GM19463 (cell line): ENCODE data around the gene C7orf33.
A peak's percentile ranks its signal among the peaks of the same experiment; 100 is the strongest.
"Not testable (repeated sequence)": the region's sequence is repeated elsewhere in the genome, so short reads cannot be mapped to it uniquely, and the experiment has no call there.

ENCODE experiments used
- ATAC-seq: cut with Tn5 transposase; IDR thresholded peaks from one replicate; pipeline ENCODE4 v1.9.1; 2021; ENCODE audit warnings: mild to moderate bottlenecking, moderate library complexity; ENCODE audit not compliant: unreplicated experiment

The C7orf33 gene

GRCh38 chr7:148590471-148590870 is at the start of gene C7orf33:
C7orf33 (plus strand) TSS chr7:148590766; CDS start chr7:148590926, 160 bp downstream.
- ATAC-seq = no peak

DNA sequence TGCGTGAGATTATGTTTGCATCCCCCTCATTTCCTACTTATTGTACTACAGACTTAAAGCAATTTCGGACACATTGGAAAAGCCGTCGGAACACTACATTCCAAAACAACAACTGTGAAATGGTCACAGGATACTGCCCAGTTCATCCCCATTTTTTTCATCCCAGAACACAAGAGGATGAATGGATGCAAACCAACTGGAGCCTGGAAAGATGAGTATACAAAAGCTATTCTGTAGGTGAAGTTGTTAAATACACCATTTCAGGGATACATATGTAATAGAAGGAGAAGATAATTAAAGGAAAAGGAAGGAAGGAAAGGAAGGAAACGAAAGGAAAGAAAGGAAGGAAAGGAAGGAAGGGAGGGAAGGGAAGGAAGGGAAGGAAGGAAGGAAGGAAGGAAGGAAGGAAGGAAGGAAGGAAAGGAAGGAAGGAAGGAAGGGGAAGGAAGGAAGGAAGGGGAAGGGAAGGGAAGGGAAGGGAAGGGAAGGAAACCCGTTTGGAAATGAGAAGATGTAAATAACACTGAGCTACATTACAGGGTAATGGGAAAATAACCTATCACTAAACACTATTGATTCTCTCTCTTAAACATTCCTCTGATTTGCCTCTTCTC is 48.6 kb upstream of the C7orf33 start:
- no peak for ATAC-seq

DNA sequence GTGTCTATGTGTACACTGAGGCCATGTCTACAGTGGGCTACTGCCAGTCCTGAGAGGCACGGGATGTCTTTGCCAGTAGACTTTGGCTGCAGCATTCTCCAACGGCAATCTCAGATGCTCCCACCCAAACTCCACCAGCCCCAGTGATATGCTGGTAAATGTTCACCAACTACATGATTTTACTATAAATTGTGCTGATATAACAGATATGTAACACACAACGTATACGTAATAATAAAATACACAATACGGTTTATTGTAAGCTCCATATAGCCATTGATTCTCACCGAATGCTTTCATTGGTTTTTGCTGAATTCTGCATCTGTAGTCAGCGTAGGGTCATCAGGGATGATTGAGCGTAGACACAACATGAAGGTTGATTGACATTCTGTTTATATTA is 47.3 kb upstream of the C7orf33 start:
- no peak for ATAC-seq

GRCh38 chr7:148545172-148545571 is 45.4 kb upstream of the C7orf33 start:
- ATAC-seq = no peak

GRCh38 chr7:148545932-148546331 is 44.6 kb upstream of the C7orf33 start:
- no peak for ATAC-seq

- ATAC-seq = no peak
Measured at GRCh38 chr7:148546857-148547256, 43.7 kb upstream of the C7orf33 start.

- ATAC-seq = no peak
Measured at GRCh38 chr7:148547951-148548350, 42.6 kb upstream of the C7orf33 start.

- ATAC-seq = no peak
Measured at GRCh38 chr7:148553979-148554378, 36.6 kb upstream of the C7orf33 start.

DNA sequence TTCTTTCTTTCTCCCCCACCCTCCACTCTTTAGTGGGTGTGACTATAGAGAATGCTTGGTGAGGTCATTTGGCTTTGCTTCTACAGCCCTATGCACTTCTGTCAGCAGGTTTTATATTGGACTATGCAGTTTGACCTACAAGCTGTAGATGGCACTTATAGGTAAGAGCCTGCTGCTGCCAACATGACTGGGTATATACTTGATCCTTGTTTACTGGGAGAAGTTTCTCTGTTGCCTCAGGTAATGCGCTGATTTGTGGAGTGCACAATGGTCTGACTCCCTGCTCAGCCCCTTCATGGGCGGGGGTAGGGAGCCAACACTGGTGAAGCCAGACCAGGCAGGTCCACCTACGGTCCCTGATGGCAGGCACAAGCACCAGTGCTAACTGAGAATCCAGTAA is 33.7 kb upstream of the C7orf33 start:
- ATAC-seq = no peak

GRCh38 chr7:148558914-148559313 is 31.7 kb upstream of the C7orf33 start:
- no peak for ATAC-seq

- ATAC-seq = no peak
Measured at GRCh38 chr7:148561099-148561498, 29.5 kb upstream of the C7orf33 start.

GRCh38 chr7:148563583-148564274 is 26.8 kb upstream of the C7orf33 start:
- ATAC-seq = peak; percentile 25

DNA sequence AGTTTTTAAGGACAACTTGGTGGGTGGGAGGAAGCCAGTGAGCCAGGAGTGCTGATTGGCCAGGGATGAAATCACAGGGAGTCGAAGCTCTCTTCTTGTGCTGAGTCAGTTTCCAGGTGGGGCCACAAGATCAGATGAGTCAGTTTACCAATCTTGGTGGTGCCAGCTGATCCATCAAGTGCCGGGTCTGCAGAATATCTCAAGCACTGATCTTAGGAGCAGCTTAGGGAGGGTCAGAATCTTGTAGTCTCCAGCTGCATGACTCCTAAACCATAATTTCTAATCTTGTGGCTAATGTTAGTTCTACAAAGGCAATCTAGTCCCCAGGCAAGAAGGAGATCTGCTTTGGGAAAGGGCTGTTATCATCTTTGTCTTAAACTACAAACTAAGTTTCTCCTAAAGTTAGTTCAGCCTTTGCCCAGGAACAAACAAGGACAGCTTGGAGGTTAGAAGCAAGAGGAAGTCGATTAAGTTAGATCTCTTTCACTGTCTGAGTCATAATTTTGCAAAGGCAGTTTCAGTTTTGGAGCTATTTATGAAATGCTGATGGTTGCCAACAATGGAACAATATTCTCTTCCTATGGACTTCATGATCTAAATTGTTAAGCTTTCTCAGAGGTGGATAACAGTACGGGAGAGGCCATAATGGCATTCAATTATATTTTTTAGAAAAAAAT is 26.2 kb upstream of the C7orf33 start:
- ATAC-seq = peak; percentile 78

DNA sequence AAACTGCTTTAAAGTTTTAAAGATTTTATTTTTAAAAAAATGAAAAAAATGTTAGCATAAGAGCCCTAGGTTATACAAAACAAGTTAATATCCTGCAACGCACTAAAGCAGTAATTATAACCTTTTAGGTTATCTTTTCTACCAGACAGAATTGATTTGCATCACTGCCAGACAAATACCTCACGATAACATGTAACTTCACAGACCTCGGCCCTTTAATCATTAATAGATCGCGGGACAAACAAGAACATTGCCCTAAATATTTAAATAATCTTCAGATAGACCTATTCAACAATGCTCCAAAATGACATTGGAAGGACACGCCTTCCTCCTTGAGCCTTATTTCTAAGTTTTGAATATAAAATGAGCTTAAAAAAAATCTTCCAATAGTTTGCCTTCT is 23.8 kb upstream of the C7orf33 start:
- ATAC-seq = no peak

GRCh38 chr7:148567524-148567923 is 23.0 kb upstream of the C7orf33 start:
- ATAC-seq = no peak

DNA sequence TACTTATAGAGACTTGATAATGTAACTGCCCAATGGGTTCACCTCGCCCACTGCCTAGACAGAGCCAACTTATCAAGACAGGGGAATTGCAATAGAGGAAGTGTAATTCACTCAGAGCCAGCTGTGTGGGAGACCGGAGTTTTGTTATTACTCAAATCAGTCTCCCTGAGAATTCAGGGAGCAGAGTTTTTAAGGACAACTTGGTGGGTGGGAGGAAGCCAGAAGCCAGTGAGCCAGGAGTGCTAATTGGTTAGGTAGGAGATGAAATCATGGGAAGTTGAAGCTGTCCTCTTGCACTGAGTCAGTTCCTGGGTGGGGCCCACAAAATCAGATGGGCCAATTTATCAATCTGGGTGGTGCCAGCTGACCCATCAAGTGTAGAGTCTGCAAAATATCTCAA is 20.1 kb upstream of the C7orf33 start:
- ATAC-seq = no peak

GRCh38 chr7:148570973-148571372 is 19.6 kb upstream of the C7orf33 start:
- not testable (repeated sequence) for ATAC-seq

DNA sequence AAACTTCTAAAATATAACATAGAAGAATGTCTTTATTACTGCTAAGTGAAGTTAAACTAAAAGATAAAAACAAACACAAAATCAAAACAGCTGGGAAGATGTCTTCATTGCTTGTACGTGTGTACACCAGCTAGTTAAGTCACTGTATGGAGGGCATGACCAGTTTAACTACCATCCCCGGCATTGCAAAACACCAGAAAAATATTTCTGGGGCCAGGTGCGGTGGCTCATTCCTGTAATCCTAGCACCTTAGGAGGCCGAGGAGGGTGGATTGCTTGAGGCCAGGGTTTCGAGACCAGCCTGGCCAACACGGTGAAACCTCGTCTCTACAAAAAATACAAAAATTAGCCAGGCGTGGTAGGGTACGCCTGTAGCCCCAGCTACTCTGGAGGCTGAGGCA is 19.2 kb upstream of the C7orf33 start:
- no peak for ATAC-seq

DNA sequence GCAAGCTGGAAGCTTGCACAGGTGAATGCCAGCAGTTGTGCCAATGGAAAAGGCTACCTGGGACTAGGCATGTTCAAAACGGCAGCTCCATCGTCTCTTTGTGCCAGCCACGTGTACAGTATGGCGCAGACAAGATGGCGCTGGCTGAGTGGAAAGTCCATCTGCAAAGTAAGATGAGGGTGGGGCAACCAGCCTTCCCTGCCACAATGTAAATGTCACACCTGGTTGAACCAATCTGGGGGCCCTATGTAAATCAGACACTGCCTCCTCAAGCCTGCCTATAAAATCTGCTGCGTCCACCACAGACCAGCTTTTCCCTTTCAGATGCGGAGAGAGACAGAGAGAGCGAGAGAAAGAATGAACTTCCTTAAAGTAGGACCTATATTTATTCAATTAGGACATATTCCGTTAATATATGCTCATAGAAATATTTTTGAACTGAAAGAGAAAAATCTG is 18.5 kb upstream of the C7orf33 start:
- ATAC-seq = no peak

GRCh38 chr7:148573581-148573980 is 17.0 kb upstream of the C7orf33 start:
- not testable (repeated sequence) for ATAC-seq

DNA sequence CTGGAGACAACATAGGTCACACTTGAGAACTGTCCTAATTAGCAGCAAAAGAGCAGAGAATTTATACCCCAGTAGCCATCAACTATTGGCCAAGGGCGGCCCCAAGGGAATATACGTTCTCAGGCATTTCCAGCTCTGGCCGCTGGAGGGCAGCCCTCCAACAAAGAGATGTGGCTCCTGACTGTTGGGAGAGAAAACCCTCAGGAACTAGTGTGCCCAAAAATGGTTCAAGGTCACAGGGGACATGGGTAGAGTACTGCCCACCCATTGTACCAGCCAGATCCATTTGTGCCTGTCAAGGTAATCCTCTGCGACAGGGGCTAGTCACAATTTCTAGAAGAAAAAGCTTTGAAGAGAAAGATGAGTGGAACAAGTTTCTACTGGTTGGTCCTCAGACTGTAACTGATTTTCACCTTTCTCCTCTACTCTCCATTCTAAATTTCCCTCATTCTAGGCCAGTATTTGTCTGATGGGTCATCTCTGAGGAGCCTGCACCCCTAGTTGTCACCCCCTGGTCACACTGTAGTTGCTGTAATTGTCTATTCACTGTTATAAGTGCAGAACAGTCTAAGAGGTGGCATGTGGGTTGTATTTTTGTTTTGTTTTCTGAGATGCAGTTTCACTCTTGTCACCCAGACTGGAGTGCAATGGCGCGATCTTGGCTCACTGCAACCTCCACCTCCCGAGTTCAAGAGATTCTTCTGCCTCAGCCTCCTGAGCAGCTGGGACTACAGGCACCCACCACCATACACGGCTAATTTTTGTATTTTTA is 14.7 kb upstream of the C7orf33 start:
- peak; percentile 94 for ATAC-seq
